BLaER1 treated with 17β-estradiol and CSF1 and Interleukin-3, amounts not matched to agents 10 nM and 100 nM (cell line): Measurements from ENCODE around the gene MAP2K1.
"Not testable (repeated sequence)": the region's sequence is repeated elsewhere in the genome, so short reads cannot be mapped to it uniquely, and the experiment has no call there.

Experiments
- H3K27ac ChIP-seq, 11 experiments: shearing (Covaris generic); formaldehyde crosslinking; 2 replicates each; pipeline ENCODE4 v1.8.1; 2022
- H3K27me3 ChIP-seq, 11 experiments: shearing (Covaris generic); formaldehyde crosslinking; 2 replicates each; pipeline ENCODE4 v1.8.1; 2022
- H3K36me3 ChIP-seq, 11 experiments: shearing (Covaris generic); formaldehyde crosslinking; 2 replicates each; pipeline ENCODE4 v1.8.1; 2022
- H3K4me1 ChIP-seq, 10 experiments: shearing (Covaris generic); formaldehyde crosslinking; 2 replicates each; pipeline ENCODE4 v1.8.1; 2022
- H3K4me2 ChIP-seq, 11 experiments: shearing (Covaris generic); formaldehyde crosslinking; 2 replicates each; pipeline ENCODE4 v1.8.1; 2022
- H3K4me3 ChIP-seq, 10 experiments: shearing (Covaris generic); formaldehyde crosslinking; 2 replicates each; pipeline ENCODE4 v1.8.1; 2022
- H3K9ac ChIP-seq, 11 experiments: shearing (Covaris generic); formaldehyde crosslinking; 2 replicates each; pipeline ENCODE4 v1.8.1; 2022
- H3K9me3 ChIP-seq, 11 experiments: shearing (Covaris generic); formaldehyde crosslinking; replicated peaks in 1 of 11; 2 replicates each; pipeline ENCODE4 v1.8.1; 2022
- H4K20me1 ChIP-seq, 11 experiments: shearing (Covaris generic); formaldehyde crosslinking; 2 replicates each; pipeline ENCODE4 v1.8.1; 2022
- Cebpa-rat ChIP-seq, 11 experiments: shearing (Covaris generic); IDR thresholded peaks; 2 replicates each; pipeline ENCODE4 v1.8.1; 2022

MAP2K1 gene

GRCh38 chr15:66440501-66440900 is 53.8 kb downstream of the MAP2K1 start:
- Histone ChIP-seq H3K36me3 (peaks cover 94 to 100% (median 100%) of the 10 kb centered on the region in 11 experiments), H3K4me3 (no peak overlapping the region)
- no peak for TF ChIP-seq Cebpa-rat (IDR thresholded peaks at IDR 0.05)

DNA sequence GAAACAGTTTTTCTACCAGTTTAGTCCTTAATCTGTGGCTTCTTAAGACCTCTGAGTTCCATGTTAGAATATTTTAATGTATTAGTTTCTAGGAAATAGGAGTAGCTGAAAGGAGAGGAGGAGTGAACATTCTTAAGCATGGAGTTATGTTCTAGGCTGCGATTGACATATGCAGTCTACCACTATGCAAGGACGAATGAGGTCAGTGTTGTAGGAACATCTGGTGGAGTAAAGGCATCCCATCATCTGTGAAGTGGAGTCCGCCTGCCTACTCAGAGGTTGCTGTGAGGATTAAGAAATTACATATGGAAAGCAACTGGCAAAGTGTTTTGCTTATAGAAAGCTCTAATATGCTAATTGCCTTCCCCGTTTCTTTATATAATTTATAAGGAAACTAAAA is 65.7 kb downstream of the MAP2K1 start:
- Histone ChIP-seq H3K27me3 (no peaks in the 10 kb centered on the region), H3K4me3 (no peak overlapping the region), H3K9ac (no peak overlapping the region), H3K9me3 (peaks cover 5 to 23% (median 19%) of the 10 kb centered on the region in 11 experiments; a peak in 17 of 22 replicates), H4K20me1 (peaks cover 0 to 5% (median 0%) of the 10 kb centered on the region in 11 experiments; a peak in 1 of 22 replicates), H3K36me3 (peaks cover 21 to 68% (median 46%) of the 10 kb centered on the region in 11 experiments), H3K27ac (no peak overlapping the region), H3K4me1 (peaks cover 0 to 20% (median 13%) of the 10 kb centered on the region in 10 experiments; a peak in 11 of 20 replicates), H3K4me2 (no peak overlapping the region)
- no peak for TF ChIP-seq Cebpa-rat (IDR thresholded peaks at IDR 0.05)

More at GRCh38 chr15:66440501-66440900, 53.8 kb downstream of the MAP2K1 start:
- 0 out of 22 replicates have a peak, but pooled peaks cover 0 to under 1% (median 0%) of the 10 kb centered on the region in 11 experiments for H3K9me3 ChIP-seq
- H3K9ac ChIP-seq = no peak overlapping the region
- H3K4me2 ChIP-seq = no peak overlapping the region
- no peak overlapping the region for H3K27ac ChIP-seq
- peaks cover 0 to 10% (median 0%) of the 10 kb centered on the region in 10 experiments; a peak in 2 of 20 replicates for H3K4me1 ChIP-seq
- H4K20me1 ChIP-seq = peaks cover 0 to 37% (median 17%) of the 10 kb centered on the region in 11 experiments; a peak in 12 of 22 replicates
- no peaks in the 10 kb centered on the region for H3K27me3 ChIP-seq

GRCh38 chr15:66452971-66453580 is 66.4 kb downstream of the MAP2K1 start:
- H3K4me1 ChIP-seq = peaks cover 0 to 20% (median 13%) of the 10 kb centered on the region in 10 experiments; a peak in 11 of 20 replicates
- peaks cover 0 to 5% (median 0%) of the 10 kb centered on the region in 11 experiments; a peak in 1 of 22 replicates for H4K20me1 ChIP-seq
- no peak for TF ChIP-seq Cebpa-rat (IDR thresholded peaks at IDR 0.05)
- H3K36me3 ChIP-seq = peaks cover 14 to 63% (median 41%) of the 10 kb centered on the region in 11 experiments
- H3K9me3 ChIP-seq = peaks cover 5 to 16% (median 15%) of the 10 kb centered on the region in 11 experiments; a peak in 17 of 22 replicates
- H3K4me3 ChIP-seq = no peak overlapping the region
- H3K27me3 ChIP-seq = no peaks in the 10 kb centered on the region
- no peak overlapping the region; a peak in 1 of 22 replicates for H3K27ac ChIP-seq
- peak overlapping the region in 5 of 11 experiments; percentile 54 to 63 (median 57); a peak in 8 of 22 replicates for H3K4me2 ChIP-seq
- no peak overlapping the region for H3K9ac ChIP-seq

GRCh38 chr15:66454143-66454542 is 67.4 kb downstream of the MAP2K1 start:
- H3K9ac ChIP-seq = no peak overlapping the region

DNA sequence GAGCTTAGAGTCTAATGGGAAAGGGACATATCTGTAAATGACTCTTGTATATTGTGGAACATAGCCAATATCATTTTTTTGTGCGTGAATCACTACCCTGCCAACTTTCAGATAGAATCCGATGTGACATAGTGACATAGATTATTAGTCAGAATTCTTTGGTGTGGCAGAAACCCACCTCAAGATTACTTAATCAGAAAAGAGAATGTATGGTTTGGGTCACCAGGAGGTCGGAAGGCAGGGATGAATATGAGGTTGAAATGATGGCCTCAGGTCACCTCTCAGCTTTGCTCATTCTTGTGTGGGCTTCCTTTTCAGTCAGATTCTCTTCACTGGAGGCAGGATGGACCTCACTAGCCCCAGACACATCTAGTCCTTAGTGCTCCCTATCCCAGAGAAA is 69.5 kb downstream of the MAP2K1 start:
- no peak for TF ChIP-seq Cebpa-rat (IDR thresholded peaks at IDR 0.05)
- Histone ChIP-seq H3K4me2 (no peak overlapping the region), H3K27ac (no peak overlapping the region), H3K9me3 (no peaks in the 10 kb centered on the region), H3K27me3 (no peaks in the 10 kb centered on the region), H3K36me3 (peaks cover 12 to 77% (median 50%) of the 10 kb centered on the region in 11 experiments; a peak in 21 of 22 replicates), H3K9ac (no peak overlapping the region), H4K20me1 (peaks cover 0 to 10% (median 0%) of the 10 kb centered on the region in 11 experiments; a peak in 3 of 22 replicates), H3K4me1 (peaks cover 0 to 20% (median 13%) of the 10 kb centered on the region in 10 experiments; a peak in 11 of 20 replicates), H3K4me3 (no peak overlapping the region)

More at GRCh38 chr15:66454143-66454542, 67.4 kb downstream of the MAP2K1 start:
- Histone ChIP-seq H3K36me3 (peaks cover 10 to 63% (median 38%) of the 10 kb centered on the region in 11 experiments), H3K4me3 (no peak overlapping the region), H3K27me3 (no peaks in the 10 kb centered on the region), H3K4me2 (peak overlapping the region in 5 of 11 experiments; percentile 54 to 63 (median 57); a peak in 10 of 22 replicates), H3K9me3 (peaks cover 0 to 6% (median 5%) of the 10 kb centered on the region in 11 experiments; a peak in 16 of 22 replicates), H4K20me1 (peaks cover 0 to 5% (median 0%) of the 10 kb centered on the region in 11 experiments; a peak in 1 of 22 replicates), H3K27ac (no peak overlapping the region; a peak in 1 of 22 replicates), H3K4me1 (peaks cover 0 to 20% (median 13%) of the 10 kb centered on the region in 10 experiments; a peak in 11 of 20 replicates)
- no peak for TF ChIP-seq Cebpa-rat (IDR thresholded peaks at IDR 0.05)

DNA sequence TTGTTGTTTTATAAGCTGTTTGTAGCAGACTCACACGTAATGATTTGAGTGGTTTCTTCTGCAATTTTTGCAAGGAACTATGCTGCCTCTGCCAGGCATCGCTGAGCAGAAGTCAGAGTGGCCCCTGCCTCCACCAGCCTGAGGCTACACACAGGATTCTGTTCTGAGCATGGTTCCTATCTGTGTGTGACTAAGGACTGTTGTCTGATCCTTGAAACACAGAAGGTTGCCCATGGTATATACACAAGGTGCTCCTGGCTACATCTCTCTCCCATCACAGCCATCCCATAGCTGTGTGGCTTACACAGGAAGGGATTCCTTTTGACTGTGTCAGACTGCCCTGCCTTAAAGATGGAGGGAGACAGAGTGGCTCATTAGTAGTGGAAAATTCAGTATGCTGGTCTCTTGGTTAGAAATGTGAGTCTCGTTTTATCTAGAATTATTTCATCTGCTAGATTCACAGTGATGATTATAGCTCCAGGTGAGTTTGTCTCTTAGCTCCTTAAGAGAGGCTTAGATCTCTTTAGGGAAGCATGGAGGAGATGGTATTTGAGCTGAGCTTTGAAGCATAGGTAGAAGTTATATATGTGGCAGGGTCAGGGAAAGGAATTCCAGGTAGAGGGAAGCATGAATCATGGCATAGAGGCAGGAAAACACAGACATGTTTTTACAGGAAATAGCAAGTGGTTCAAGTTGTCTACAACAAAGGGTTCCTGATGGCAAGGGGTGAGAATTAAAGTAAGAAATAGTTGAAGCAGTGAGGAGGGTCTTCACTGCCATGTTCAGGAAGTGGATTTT is 73.3 kb downstream of the MAP2K1 start:
- H3K27me3 ChIP-seq = no peaks in the 10 kb centered on the region
- peaks cover 0 to 10% (median 0%) of the 10 kb centered on the region in 11 experiments; a peak in 2 of 22 replicates for H3K9me3 ChIP-seq

GRCh38 chr15:66461294-66461693 is 74.6 kb downstream of the MAP2K1 start:
- not testable (repeated sequence) for H3K9ac ChIP-seq, H3K4me2 ChIP-seq, H3K4me3 ChIP-seq, H3K27ac ChIP-seq, H4K20me1 ChIP-seq, H3K4me1 ChIP-seq, H3K27me3 ChIP-seq
- Histone ChIP-seq H3K36me3 (peaks cover 13 to 88% (median 58%) of the 10 kb centered on the region in 11 experiments; a peak in 20 of 22 replicates), H3K9me3 (peaks cover 0 to 15% (median 4%) of the 10 kb centered on the region in 11 experiments; a peak in 4 of 22 replicates)

More for the DNA sequence above, 73.3 kb downstream of the MAP2K1 start:
- Histone ChIP-seq H3K9ac (no peak overlapping the region), H4K20me1 (peaks cover 0 to 10% (median 0%) of the 10 kb centered on the region in 11 experiments; a peak in 3 of 22 replicates), H3K4me1 (peaks cover 0 to 6% (median 0%) of the 10 kb centered on the region in 10 experiments; a peak in 3 of 20 replicates), H3K4me2 (no peak overlapping the region), H3K27ac (no peak overlapping the region), H3K36me3 (peaks cover 4 to 89% (median 53%) of the 10 kb centered on the region in 11 experiments; a peak in 20 of 22 replicates), H3K4me3 (no peak overlapping the region)
- no peak for TF ChIP-seq Cebpa-rat (IDR thresholded peaks at IDR 0.05)

DNA sequence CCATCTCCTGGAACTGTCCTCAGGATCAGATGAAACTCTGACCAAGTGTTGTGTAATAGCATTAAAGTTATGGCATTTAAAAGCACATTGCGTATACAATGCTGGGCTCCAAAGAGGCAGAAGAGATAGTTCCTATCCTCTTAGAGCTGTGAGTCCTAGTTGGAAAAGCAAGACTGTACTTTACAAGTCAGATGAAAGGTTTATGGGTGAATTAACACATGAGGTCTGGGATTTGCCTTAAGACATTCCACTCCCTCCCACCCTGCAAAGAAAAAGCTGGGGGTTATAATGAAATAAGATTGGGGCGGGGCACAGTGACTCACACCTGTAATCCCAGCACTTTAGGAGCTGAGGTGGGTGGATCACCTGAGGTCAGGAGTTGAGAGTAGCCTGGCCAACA is 75.2 kb downstream of the MAP2K1 start:
- Histone ChIP-seq H3K9ac (no peak overlapping the region), H3K4me3 (no peak overlapping the region), H3K27ac (no peak overlapping the region), H3K4me2 (no peak overlapping the region), H3K9me3 (peaks cover 0 to 15% (median 4%) of the 10 kb centered on the region in 11 experiments; a peak in 4 of 22 replicates), H3K36me3 (peaks cover 15 to 88% (median 59%) of the 10 kb centered on the region in 11 experiments; a peak in 20 of 22 replicates), H3K4me1 (peaks cover 0 to 10% (median 0%) of the 10 kb centered on the region in 10 experiments; a peak in 3 of 20 replicates), H3K27me3 (no peaks in the 10 kb centered on the region), H4K20me1 (peaks cover 0 to 8% (median 0%) of the 10 kb centered on the region in 11 experiments; a peak in 3 of 22 replicates)
- no peak for TF ChIP-seq Cebpa-rat (IDR thresholded peaks at IDR 0.05)
